ENCODE results near the gene SOX5. TPM values are rescaled to one million over a fixed set of nuclear protein-coding genes. Genes with fewer than 3 reads are reported as not detected.

Gene SOX5
- total RNA-seq, 1 donor from 2014 or later = 0.17 TPM

- TF ChIP-seq CTCF (conservative IDR thresholded peaks at IDR 0.05; ENCODE audit: low read depth, low read length) = no peak
- no peak overlapping the region for H3K4me3 ChIP-seq (ENCODE audit: low read depth, low read length)
- DNase-seq (ENCODE audit: low read depth) = no peak
Observed at GRCh38 chr12:23753628-23754365, 195.7 kb downstream of the SOX5 start.

GRCh38 chr12:23752245-23752644 lies 197.2 kb downstream of the SOX5 start:
- no peak for TF ChIP-seq CTCF (conservative IDR thresholded peaks at IDR 0.05; ENCODE audit: low read depth, low read length)
- H3K4me3 ChIP-seq (ENCODE audit: low read depth, low read length) = no peak overlapping the region

GRCh38 chr12:23751641-23752040 lies 197.8 kb downstream of the SOX5 start:
- DNase-seq (ENCODE audit: low read depth) = no peak
- H3K4me3 ChIP-seq (ENCODE audit: low read depth, low read length) = no peak overlapping the region
- no peak for TF ChIP-seq CTCF (conservative IDR thresholded peaks at IDR 0.05; ENCODE audit: low read depth, low read length)

More at GRCh38 chr12:23752245-23752644, 197.2 kb downstream of the SOX5 start:
- no peak for DNase-seq (ENCODE audit: low read depth)

- H3K4me3 ChIP-seq (ENCODE audit: low read depth, low read length) = no peak overlapping the region
- DNase-seq (ENCODE audit: low read depth) = no peak
- no peak for TF ChIP-seq CTCF (conservative IDR thresholded peaks at IDR 0.05; ENCODE audit: low read depth, low read length)
Observed at GRCh38 chr12:23750923-23751322, 198.5 kb downstream of the SOX5 start.

- DNase-seq (ENCODE audit: low read depth) = no peak
- no peak overlapping the region for H3K4me3 ChIP-seq (ENCODE audit: low read depth, low read length)
- no peak for TF ChIP-seq CTCF (conservative IDR thresholded peaks at IDR 0.05; ENCODE audit: low read depth, low read length)
Observed at GRCh38 chr12:23744696-23745095, 204.8 kb downstream of the SOX5 start.

- TF ChIP-seq CTCF (conservative IDR thresholded peaks at IDR 0.05; ENCODE audit: low read depth, low read length) = no peak
- no peak for DNase-seq (ENCODE audit: low read depth)
- H3K4me3 ChIP-seq (ENCODE audit: low read depth, low read length) = no peak overlapping the region
Observed at GRCh38 chr12:23742574-23742973, 206.9 kb downstream of the SOX5 start.

GRCh38 chr12:23731493-23731892 lies 218.0 kb downstream of the SOX5 start:
- no peak for DNase-seq (ENCODE audit: low read depth)
- no peak for TF ChIP-seq CTCF (conservative IDR thresholded peaks at IDR 0.05; ENCODE audit: low read depth, low read length)
- H3K4me3 ChIP-seq (ENCODE audit: low read depth, low read length) = no peak overlapping the region
